H4 (cell line): ENCODE data around the gene TMEM270. TPM values are rescaled to one million over a fixed set of nuclear protein-coding genes. Genes with fewer than 3 reads are reported as not detected.
"Not testable (repeated sequence)": the region's sequence is repeated elsewhere in the genome, so short reads cannot be mapped to it uniquely, and the experiment has no call there.

Experiments used
- DNase-seq: peaks from one replicate; pipeline ENCODE4 v3.0.0-alpha.2; 2015; ENCODE audit warnings: low spot score
- total RNA-seq: library from RNA; depleted of rRNA; stranded (reverse); fragments of >200 nt; shearing (Covaris generic); gene quantifications from 2 replicates; pipeline ENCODE4 v1.2.3, GENCODE V29; 2014

Gene TMEM270
- total RNA-seq, 1 experiment from 2014 or later: not detected

DNA sequence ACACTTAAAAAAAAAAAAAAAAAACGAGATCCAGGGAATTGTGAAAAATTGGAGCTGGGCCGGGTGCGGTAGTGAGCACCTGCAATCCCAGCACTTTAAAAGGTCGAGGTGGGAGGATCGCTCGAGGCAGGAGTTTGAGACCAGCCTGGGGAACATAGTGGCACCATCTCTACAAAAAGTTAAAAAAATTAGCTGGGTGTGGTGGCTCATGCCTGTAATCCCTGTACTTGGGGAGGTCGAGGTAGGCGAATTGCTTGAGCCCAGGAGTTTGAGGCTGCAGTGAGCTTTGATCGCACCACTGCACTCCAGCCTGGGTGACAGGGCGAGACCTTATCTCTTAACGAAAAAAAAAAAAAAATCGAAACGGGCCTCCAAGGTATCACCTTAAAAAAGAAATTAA, 28.2 kb upstream of the TMEM270 start:
- no peak for DNase-seq

DNA sequence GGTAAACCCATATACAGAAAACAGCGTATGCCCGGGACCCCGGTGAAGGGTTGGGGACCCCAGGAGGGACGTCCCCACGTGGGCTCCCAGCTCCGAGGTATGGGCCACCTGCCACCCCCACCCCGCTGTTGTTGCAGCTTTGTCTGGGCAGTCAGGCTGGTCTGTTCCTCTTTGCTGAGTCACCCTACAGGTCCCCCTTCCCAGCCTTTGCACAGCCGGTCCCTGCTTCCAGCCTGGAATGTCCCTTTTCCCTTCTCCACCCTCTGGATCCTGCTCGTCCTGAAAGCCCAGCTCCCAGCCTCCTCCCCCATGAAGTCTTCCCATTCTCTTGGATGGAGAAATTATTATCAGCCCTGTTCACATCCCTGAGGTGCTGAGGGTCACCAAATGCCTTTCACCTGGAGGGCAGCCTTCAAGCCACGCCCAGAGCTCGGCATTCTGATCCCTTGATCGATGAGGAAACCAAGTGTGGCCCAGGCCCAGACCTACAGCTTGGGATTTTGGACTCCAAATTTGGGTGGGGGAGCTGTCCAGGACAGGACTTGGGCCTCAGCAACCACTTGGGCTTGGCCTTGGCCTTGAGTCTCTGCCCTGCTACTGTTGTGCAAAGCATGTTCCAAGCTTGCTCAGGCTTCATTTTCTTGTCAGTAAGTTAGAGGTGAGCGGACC, 27.6 kb upstream of the TMEM270 start:
- DNase-seq: no peak

DNA sequence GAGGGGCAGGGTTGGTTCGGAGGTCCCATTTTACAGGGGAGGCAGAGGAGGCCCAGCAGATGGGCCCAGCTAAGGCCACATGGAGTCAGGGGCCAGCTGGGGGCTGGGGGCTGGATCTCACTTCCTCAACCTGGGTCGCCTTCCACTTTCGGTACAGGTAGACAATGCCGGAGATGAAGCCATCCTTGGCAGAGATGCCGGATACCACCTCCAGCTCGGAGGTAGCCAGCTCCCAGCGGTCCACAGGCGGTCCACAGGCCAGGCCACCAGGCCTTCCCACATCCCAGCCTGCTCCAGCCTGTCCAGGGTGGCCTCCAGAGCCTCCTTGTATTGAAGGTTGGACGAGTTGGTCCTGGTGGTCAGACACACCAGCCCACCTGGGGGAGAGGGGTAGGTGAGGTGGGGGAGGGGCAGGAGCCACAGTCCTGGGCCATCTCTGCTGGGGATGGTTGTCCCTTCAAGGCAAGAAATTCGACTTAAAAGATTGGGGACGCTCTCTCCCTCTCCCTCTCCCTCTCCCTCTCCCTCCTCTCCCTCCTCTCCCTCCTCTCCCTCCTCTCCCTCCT, 26.2 kb upstream of the TMEM270 start:
- DNase-seq: no peak

DNA sequence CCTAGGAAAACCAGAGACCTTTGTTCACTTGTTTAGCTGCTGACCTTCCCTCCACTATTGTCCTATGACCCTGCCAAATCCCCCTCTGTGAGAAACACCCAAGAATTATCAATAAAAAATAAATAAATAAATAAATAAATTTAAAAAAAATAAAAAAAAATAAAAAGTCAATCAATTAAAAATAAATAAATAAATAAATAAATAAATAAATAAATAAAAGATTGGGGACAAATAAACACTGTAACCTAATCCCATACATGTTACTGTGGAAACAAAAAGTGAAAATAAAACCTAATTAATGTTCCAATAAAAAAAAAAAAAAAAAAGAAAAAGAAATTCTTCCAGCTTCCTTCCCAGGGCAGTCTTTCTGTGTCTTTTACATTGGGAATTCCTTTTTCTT, 23.8 kb upstream of the TMEM270 start:
- DNase-seq: not testable (repeated sequence)

DNA sequence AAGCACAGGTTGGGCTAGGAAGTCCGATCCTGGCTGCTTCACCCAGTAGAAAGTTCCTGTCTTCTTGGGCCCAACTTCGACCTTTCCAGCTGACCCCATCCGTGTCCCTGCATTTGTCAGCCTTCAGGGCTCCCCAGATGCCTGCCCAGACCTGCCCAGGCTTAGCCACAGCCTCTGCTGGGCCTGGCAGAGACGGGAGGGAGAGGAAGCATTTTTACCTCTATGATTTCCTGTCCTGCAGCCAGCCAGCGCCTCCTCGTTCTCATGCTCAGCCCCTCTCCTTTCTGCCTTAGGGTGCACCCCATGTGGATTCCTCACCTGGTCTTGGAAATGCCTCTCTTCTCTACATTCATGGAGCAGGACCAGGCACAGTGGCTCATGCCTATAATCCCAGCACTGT, 22.3 kb upstream of the TMEM270 start:
- no peak for DNase-seq

DNA sequence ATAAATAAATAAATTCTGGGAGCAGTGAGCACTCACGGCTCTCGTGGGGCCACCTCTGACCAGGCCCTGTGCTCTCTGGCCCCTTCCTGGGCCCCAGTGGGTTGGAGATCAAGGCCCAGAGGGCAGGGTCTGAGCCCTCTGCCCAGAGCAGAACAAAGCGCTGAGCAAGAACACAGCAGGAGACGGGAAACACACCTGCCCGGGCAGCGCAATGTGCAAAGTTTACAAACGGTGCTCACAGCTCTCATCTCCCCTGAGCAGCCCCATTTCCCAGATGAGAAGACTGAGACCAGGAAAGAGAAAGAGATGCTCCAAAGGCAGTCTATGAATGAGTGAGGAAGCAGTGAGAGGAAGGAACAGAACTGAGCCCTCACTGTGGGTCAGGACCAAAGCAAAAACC, 21.7 kb upstream of the TMEM270 start:
- no peak for DNase-seq

DNA sequence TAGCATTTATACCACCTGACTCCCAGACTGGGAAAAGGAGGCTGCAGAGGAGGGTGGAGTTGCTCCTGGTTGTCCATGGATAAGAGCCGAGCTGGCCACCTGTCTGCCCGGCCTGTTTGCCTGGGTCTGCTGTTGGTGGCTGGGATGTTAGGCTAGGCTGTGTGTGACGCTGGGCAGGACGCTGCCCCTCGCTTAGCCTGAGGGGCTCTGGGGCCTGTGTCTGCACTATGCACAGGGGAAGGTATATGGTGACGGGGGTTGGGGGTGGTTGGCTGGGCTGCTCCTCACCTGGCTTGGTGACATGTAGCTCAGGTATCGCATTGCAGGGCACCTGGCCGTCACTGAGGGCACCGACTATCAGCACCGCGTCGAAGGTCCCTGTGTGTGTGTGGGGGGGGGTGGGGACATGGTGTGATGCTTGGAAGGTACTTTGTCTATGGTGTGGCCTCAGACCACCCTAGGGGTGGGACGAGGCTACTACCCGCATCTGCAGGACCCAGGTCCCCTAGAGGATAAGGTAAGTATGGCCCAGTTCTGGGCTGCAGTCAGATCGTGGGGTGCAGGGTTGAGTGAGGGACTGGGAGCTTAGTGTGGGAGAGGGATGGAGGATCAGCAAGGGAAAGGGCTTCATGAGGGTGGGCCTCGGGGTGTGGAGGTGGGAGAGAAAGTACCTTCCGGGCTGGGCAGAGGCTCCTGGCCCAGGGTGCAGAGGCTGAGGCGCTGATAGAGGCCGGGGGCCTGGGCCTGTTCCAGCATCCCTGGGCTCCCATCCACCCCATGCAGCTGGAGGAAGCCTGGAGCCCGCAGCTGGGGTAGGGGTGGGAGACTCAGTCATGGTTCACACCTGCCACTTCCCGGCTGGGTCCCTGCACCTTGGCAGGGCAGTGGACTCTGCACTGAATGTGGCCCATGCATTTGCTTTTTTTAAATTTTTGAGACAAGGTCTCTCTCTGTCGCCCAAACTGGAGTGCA, 20.9 kb upstream of the TMEM270 start:
- DNase-seq: no peak

DNA sequence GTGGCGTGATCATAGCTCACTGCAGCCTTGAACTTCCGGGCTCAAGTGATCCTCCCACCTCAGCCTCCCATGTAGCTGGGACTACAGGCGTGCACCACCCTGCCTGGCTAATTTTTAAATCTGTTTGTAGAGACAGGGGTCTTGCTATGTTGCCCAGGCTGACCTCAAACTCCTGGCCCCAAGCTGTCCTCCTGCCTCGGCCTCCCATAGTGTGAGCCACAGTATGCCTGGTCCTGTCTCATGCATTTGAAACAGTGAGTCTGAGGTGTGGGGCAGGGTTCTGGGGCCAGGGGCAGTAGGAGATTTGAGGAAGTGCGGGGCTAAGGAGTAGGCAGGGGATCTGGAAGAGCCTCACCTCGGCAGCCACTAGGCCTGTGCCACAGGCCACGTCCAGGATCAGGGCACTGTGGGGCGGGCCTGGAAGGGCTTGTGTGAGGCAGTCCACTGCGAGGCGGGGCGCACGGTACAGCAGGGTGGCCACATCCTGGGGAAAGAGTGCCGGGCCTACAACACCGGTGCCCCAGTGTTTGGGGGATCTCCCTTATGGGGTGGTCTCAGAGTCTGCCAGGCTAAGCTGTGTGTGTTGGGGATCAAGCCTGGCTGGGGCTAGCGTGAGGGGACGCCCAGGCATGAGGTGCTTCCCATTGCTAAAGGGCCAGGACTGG, 20.1 kb upstream of the TMEM270 start:
- no peak for DNase-seq

DNA sequence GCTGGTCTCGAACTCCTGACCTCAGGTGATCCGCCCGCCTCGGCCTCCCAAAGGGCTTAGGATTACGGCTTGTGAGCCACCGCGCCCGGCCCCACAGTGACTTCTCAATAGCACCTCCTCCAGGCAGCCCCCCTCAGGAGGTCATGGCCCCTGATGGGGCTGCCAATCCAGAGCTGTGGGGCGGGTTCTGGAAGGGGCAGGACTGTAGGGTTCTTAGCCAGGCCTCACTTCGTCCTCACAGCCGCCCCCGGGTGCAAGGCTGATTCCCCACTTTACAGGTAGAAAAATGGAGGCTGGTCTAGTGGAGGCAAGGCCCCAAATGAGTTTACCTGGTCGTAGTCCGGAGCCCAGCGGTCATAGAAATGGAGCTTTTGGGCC, 19.3 kb upstream of the TMEM270 start:
- no peak for DNase-seq

DNA sequence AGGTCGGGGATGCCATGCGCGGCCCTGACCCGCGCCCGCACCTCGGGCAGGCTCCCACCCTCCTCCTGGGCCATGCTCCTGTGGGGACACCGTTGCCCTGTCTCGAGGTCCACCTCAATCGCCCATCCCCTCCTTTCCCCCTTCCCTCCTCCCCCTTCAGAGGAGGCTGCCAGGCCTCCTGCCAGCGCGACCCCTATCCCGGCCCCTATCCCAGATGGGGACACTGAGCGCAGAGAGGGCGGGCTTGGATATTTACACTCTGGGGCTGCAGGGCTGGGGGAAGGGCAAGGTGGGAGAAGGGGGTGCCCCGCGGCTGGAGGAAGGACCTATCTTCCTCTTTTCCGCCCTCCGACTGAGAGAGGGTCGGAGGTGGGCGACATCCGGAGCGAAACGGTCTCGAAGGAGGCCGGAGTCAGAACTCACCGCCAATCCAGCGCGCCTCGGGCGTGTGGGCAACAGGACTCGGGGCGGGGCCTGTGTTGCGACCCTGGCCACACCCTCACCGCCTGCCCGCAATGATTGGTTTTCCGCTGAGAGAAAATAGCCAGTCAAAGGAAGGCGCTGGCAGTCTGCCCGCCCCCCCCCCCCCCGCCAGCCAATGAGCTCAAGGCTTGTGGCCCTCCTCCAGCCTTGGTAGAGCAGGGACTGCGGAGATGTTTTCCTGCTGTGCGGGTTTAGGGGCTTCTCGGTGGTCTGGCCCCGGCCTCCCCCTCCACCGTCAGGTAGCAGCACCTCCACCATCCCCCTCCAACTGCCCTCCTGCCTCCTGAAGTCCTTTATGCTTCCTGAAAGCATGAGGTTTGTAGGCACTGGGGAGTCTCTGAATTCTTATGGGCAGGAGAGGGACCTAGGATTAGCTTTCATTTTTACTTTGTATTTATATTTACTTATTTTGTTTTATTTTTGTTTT, 18.6 kb upstream of the TMEM270 start, which contains the start of gene METTL27:
Gene METTL27, minus strand, starts transcription at position 450 of the 910 bp plus-strand sequence. Its CDS starts 376 bp downstream, at position 74.
- DNase-seq: peak; percentile 96

DNA sequence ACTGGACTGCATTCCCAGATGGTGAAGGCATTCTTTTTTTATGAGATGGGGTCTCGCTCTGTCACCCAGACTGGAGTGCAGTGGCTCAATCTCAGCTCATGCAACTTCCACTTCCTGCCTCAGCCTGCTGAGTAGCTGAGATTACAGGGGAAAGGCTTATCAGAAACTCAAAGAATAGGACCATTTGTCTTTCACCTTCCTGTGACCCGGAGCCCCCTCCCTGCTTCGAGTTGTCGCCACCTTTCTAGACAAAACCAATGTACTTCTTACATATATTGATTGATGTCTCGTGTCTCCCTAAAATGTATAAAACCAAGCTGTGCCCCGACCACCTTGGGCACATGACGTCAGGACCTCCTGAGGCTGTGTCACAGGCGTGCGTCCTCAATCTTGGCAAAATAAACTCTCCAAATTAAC, 16.8 kb upstream of the TMEM270 start:
- DNase-seq: no peak

DNA sequence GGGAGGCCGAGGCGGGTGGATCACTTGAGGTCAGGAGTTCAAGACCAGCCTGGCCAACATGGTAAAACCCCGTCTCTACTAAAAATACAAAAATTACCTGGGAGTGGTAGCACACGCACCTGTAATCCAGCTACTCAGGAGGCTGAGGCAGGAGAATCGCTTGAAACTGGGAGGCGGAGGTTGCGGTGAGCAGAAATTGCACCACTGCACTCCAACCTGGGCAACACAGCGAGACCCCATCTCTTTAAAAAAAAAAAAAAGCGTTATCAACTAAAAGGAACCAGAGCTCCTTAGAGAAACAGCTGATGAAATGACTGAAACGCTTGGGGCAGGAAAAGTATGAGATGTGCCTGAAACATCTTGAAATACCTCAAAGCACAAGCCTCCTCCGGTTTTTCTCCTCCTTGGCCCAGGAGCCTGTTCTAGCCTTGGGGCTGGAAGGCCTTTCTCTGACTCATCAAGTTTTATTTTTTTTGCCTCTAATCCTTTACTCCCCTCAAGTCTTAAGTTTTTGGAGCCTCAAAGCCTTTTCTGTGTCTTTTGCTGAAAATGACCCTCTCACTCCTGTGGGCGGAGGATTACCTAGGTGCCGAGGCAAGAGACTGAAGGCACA, 16.0 kb upstream of the TMEM270 start:
- no peak for DNase-seq

DNA sequence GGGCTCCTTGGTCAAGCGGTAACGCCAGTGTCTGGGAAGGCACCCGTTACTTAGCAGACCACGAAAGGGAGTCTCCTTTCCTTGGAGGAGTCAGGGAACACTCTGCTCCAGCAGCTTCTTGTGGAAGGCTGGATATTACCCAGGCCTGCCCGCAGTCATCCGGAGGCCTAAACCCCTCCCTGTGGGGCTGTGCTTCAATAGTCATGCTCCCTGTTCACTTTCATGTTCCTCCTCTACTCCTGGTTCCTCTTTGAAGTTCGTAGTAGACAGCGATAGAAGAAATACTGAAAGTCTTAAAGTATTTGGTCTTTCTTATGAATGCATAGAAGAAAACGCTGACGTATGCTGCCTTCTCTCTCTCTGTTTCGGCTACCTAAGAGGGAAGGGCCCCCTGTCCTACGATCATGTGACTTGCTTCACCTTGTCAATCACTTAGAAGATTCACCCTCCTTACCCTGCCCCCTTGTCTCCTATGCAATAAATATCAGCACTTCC, 15.2 kb upstream of the TMEM270 start:
- not testable (repeated sequence) for DNase-seq

DNA sequence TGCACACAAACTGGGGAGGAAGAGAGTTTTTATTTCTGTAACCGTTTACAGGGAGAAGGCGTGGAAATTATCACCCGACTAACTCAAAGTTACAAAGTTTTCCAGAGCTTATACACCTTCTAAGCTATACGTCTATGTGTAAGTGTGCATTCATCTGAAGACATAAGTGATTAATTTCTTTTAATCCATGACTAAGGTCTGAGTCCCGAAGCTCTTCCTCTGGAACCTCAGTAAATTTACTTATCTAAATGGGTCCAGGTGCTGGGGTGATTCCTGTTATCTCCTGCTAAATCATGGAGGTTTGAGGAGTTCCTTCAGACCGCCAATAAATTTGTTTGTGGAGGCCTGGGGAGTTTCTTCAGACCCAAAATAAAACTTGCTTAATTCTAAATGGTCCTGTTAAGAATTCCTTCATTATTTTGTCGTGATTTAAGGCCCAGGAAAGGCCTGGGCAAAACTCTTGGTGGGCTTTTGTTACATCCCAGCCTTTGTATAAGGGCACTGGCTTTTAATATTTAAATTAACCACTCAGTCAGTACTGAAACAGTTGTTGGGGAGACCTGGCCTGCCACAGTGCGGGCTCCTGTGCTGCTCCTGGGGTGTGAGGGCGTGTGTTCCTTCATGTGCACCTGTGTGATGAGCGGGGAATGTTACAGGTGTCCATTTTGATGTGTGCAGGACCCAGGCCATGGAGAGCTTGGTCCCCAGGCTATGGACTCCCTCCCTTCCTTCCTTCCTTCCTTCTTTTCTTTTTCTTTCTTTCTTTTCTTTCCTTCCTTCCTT, 12.8 kb upstream of the TMEM270 start:
- DNase-seq: no peak

DNA sequence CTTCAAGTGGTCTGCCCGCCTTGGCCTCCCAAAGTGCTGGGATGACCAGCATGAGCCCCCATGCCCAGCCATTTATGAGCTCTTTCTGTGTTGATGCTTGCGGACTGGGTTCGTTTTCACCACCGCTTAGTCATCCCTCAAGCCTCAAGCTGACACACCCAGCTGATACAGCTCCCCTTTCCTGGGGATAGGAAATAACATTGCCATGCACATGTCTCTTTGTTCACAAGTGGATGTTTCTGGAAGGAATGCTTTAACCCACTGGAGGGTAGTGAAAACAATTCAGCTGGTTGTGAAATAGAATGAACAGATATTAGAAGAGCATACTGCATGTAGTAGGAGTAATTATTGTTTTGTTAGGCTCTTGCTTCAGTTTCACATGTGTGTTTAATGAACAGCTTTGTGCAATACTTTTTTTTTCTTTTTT, 10.2 kb upstream of the TMEM270 start:
- peak; percentile 98 for DNase-seq

DNA sequence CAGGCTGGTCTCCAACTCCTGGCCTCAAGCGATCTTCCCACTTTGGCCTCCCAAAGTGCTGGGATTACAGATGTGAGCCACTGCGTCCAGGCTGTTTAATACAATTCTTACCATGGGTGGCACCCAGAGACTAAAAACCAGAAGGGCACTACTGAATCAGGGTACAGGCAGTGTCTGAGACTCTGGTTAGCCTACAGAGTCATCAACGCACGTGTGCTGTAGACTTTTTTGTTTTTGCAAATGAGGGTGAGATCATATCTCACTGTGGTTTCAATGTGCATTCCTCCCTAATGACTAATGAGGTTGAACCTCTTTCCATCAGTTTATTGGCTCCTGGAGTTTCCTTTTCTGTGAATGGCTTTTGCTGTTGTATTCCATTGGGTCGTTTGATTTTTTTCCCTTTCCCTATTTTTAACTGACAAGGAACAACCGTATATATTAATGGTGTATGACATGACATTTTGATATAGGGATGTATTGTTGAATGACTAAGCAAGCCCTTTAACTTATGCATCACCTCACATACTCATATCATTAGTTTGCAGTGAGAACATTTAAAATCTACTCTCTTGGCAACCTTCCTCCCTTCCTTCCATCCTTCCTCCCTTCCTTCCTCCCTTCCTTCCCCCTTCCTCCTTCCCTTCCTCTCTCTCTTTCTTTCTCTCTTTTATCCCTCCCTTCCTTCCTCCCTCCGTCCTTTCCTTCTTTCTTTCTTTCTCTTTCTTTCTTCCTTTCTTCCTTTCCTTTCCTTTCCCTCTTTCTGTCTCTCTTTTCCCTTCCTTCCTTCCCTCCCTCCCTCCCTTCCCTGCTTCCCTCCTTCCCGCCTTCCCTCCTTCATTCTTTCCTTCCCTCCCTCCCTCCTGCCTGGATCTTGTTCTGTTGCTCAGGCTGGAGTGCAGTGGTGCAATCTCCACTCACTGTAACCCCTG, 9.3 kb upstream of the TMEM270 start:
- DNase-seq: peak; percentile 98

DNA sequence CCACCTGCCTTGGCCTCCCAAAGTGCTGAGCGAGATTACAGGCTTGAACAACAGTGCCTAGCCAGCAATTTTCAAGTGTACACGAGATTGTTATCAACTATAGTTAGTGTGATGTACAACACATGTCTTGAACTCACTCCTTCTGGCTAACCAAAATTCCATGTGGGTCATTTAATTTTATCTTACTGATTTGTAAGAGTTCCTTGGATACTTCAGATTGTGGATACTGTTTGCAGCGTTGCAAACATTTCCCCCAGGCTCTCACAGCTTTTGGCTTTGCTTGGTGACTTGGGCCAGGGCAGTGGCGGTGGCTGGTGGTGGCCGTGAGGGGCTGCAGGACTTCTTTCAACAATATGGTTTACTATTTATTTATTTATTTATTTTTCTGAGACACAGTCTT, 8.5 kb upstream of the TMEM270 start:
- DNase-seq: no peak

DNA sequence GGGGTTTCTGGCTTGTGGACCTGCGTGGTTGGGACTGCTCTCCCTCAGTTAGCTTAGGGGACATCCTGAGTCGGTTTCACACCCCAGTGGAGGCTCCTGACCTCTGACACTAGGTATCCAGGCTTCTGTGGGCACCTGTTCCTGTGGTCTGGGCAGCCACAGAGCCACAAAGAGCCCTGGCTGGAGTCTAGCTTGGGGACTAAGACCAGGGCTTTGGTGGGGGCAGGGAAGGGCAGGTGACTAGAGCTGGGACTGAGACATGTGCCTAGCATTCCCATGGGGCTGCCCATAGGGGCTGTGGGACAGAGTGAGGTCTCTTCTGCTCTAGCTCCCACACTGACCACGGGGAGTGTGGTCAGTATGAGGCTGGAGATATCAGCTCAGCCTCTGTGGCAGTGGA, 4.0 kb upstream of the TMEM270 start:
- no peak for DNase-seq
